T1000 (cell line): ENCODE measurements around the gene CDC42BPB.
"Not testable (repeated sequence)": the region's sequence is repeated elsewhere in the genome, so short reads cannot be mapped to it uniquely, and the experiment has no call there.

ENCODE experiments used
- DNase-seq: peaks from one replicate; lab custom pipeline; 2025; ENCODE audit warnings: mixed read lengths; lab: John Stamatoyannopoulos, UW

CDC42BPB gene

GRCh38 chr14:102928412-102929240 lies 128.7 kb downstream of the CDC42BPB start:
- DNase-seq: peak; percentile 25

GRCh38 chr14:102927878-102928411 lies 129.4 kb downstream of the CDC42BPB start:
- no peak for DNase-seq

GRCh38 chr14:102927346-102927877 lies 129.9 kb downstream of the CDC42BPB start:
- no peak for DNase-seq

GRCh38 chr14:102926840-102927239 lies 130.5 kb downstream of the CDC42BPB start:
- DNase-seq: not testable (repeated sequence)

- no peak for DNase-seq
Observed at GRCh38 chr14:102926104-102926503, 131.2 kb downstream of the CDC42BPB start.

- DNase-seq: no peak
Observed at GRCh38 chr14:102925646-102926045, 131.7 kb downstream of the CDC42BPB start.

GRCh38 chr14:102924632-102925588 lies 132.4 kb downstream of the CDC42BPB start:
- DNase-seq: no peak

GRCh38 chr14:102923925-102924486 lies 133.3 kb downstream of the CDC42BPB start:
- no peak for DNase-seq

- no peak for DNase-seq
Observed at GRCh38 chr14:102923201-102923924, 134.0 kb downstream of the CDC42BPB start.

GRCh38 chr14:102922490-102923200 lies 134.7 kb downstream of the CDC42BPB start, which contains the start of gene AMN:
AMN (plus strand) TSS chr14:102922663; CDS start chr14:102922689, 26 bp downstream.
- DNase-seq: no peak

GRCh38 chr14:102920998-102921304 lies 136.4 kb downstream of the CDC42BPB start:
- no peak for DNase-seq

- DNase-seq: no peak
Observed at GRCh38 chr14:102920273-102920997, 136.9 kb downstream of the CDC42BPB start.

- DNase-seq: no peak
Observed at GRCh38 chr14:102918438-102918837, 138.9 kb downstream of the CDC42BPB start.

GRCh38 chr14:102917469-102918211 lies 139.7 kb downstream of the CDC42BPB start:
- peak; percentile 14 for DNase-seq

- DNase-seq: no peak
Observed at GRCh38 chr14:102917056-102917385, 140.3 kb downstream of the CDC42BPB start.

GRCh38 chr14:102916347-102917055 lies 140.8 kb downstream of the CDC42BPB start:
- no peak for DNase-seq

- no peak for DNase-seq
Observed at GRCh38 chr14:102915292-102916110, 141.8 kb downstream of the CDC42BPB start.
